AG09309 (cell line): ENCODE measurements around the gene HDAC7.

Experiments used
- DNase-seq: peaks from one replicate; pipeline ENCODE4 v3.0.0-alpha.2; 2010; ENCODE audit warnings: low read depth
- H3K4me3 ChIP-seq: 2 replicates; pipeline ENCODE4 v1.5.1; 2011; ENCODE audit warnings: mild to moderate bottlenecking, low read depth, low read length, moderate library complexity; ENCODE audit not compliant: control insufficient read depth
- TF ChIP-seq, protein P1 (sequence below): IDR thresholded peaks from 2 replicates; pipeline ENCODE4 v1.5.1; 2011; ENCODE audit warnings: mild to moderate bottlenecking, low read depth, low read length, inconsistent platforms; ENCODE audit not compliant: insufficient read depth, control insufficient read depth; ENCODE audit errors: missing control alignments

The HDAC7 gene

DNA sequence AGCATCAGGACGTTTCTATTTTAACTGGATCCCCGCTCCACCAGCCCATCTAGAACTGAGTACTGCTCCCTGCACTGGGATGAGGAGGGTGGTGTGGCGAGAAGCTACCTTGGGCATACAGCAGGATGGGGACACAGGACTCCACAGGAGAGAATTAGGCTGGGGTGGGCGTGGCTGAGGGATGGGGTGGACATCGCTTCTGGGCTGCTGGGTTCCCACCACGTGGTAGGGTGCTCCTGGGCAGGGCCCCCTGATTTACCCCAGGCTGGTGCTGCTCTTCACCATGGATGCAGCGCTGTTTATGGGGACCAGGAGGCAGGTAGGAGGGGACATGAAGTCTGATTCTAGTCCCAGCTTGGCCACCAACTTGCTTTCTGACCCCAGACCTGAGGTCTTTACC is 43.2 kb upstream of the HDAC7 start:
- TF ChIP-seq, protein P1, sequence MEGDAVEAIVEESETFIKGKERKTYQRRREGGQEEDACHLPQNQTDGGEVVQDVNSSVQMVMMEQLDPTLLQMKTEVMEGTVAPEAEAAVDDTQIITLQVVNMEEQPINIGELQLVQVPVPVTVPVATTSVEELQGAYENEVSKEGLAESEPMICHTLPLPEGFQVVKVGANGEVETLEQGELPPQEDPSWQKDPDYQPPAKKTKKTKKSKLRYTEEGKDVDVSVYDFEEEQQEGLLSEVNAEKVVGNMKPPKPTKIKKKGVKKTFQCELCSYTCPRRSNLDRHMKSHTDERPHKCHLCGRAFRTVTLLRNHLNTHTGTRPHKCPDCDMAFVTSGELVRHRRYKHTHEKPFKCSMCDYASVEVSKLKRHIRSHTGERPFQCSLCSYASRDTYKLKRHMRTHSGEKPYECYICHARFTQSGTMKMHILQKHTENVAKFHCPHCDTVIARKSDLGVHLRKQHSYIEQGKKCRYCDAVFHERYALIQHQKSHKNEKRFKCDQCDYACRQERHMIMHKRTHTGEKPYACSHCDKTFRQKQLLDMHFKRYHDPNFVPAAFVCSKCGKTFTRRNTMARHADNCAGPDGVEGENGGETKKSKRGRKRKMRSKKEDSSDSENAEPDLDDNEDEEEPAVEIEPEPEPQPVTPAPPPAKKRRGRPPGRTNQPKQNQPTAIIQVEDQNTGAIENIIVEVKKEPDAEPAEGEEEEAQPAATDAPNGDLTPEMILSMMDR, result no peak
- H3K4me3 ChIP-seq, result no peak overlapping the region
- DNase-seq, result no peak

DNA sequence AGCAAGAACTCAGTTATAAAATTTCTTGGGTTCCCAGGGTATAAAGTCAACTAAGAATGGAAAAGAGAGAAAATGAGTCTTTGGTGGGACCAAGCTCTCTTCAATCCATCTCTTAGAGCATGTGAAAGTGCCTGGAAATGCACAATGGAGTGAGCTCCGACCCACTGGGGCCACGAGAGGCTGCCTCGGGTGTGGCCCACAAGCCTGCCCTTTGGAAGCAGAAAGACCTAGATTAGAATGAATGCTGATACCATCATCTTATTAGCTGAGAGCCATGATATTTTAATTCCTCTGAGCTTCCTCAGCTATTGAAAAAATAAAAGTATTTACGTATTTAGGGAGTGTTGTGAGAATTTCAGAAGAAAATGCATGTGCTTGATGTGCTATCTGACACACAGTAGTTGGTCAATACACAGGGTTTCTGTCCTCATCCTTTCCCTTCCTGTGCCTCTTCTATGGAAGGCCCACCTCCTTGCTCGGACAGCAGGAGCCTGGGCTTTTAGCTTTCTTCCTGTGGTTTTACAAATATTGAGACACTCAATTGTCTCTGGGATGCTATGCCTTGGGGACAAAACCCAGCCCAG is 42.6 kb upstream of the HDAC7 start:
- DNase-seq, result no peak
- TF ChIP-seq, protein P1, result no peak
- H3K4me3 ChIP-seq, result no peak overlapping the region

DNA sequence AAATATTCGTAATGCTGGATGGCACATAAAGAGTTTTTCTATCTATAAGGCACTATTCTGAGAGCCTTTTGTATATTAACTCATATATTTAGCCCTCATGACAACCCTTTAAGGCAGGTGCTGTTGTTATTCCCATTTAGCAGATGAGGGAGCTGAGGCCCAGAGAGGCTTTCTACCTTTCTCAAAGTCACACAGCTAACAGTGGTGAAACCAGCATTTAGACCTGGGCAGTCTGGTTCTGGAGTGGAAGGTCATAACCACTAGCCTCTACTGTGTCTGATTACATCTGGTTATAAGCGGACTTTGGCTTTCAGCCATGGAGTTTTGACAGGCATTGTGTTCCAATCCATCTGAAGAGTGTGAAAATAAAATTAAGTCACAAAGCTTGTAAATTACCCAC is 41.2 kb upstream of the HDAC7 start:
- H3K4me3 ChIP-seq, result no peak overlapping the region
- TF ChIP-seq, protein P1, result no peak
- no peak for DNase-seq

DNA sequence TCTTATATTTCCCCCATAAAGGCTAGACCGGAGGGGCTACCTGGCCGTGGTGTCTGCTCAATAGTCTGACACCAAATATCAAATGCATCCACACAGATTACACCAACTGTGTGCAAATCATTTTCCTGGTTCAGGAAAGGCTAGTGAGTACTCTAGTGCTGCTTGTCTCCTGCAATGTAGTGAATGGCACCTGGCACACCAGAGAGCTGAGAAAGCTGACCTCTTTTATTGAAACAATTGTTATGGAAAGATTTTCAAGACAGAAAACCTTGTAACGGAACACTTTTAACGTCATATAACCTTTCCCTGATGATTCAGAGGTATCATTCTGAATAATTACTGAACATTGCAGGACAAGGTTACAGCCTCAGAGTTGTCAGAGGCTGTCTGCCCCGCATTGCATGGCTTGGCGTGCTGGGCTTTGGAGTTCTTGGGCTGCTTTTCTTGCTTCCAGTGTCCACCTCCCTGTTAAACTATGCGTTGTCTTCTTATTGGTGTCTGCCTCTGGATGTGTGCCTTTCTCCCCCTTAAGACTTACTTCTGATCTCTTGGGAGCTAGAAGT is 40.7 kb upstream of the HDAC7 start:
- no peak overlapping the region for H3K4me3 ChIP-seq
- TF ChIP-seq, protein P1, result no peak
- DNase-seq, result no peak

DNA sequence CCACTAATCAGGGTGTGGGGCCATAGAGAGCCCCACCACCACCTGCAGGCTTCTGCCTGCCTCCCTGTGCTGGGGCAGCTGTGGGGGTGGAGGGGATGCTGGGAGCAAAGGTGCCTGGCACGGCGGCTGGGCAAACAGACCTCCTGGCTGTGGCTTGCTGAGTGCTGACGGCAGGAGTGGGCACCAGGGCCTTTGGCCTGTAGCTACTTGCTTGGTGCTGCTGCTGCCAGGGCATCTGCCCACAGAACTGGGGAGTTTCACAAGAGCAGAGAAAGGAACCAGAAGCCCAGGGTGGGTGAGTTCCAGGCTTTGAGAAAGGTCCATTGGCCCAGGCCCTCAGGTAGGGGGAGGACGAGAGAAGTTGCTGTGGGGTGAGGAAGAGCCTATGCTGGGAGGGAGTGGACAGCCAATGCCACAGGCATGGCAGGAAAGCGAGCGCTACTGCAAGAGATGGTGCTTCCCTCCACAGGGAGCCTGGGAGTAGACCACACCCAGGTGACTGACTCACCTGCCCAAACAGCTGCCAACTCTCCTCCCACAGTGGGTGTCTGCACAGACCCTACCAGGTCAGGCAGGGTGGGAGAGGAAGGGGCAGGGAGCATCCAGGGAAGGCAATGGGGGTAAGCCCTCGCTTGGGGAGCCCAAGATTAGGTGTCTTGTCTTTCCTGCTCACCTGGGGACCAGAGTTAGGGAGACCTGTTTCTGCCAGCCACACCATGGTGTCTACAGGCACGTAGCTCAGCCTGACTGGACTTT is 39.0 kb upstream of the HDAC7 start:
- H3K4me3 ChIP-seq, result no peak overlapping the region
- no peak for DNase-seq
- TF ChIP-seq, protein P1, result no peak

DNA sequence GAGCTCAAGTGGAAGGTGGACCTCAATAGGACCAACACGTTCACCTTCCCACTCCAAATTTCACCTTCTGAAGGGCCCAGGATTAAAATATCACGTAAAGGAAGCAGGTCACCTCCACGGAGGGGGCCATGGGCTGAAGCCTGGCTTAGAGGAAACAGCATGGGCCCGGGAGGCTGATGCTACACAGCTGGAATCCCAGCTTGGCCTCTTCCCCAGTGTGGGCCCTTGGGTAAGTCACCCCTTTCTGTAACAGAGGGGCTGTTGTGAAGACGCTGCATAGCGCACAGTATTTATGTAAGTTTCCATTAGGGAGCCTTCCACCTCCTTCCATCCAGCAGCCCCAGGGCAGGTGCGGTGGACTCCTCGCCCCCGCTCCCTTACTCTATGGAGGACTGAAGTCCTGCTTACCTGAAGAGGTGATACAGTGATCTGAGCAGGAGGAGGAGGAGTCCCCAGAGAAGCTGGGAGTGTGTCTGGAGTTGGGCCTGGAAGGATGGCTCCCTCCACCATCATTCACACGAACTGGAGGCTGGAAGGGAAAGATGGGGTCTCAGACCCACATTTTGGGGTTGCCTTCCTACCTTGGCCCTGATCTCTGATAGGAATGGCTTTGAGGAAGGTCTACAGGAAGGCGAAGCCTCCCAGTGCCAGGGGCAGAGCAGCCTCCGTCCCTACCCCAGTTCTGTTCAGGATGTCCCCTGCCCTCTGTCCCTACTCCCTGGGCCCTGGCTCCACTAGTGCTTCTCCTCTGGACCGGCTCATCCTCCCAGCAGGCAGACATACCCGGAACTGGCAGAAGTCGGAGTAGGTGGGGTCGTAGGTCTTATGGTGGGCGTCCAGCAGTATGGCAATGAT is 37.2 kb upstream of the HDAC7 start:
- H3K4me3 ChIP-seq, result no peak overlapping the region
- DNase-seq, result no peak
- TF ChIP-seq, protein P1, result no peak
